HT-29 (cell line): ENCODE measurements around the gene FOXQ1. TPM values are rescaled to one million over a fixed set of nuclear protein-coding genes. Genes with fewer than 3 reads are reported as not detected.
A peak's percentile ranks its signal among the peaks of the same experiment; 100 is the strongest.

Source experiments
- DNase-seq: peaks from one replicate; pipeline ENCODE4 v3.0.0-alpha.2; 2015; ENCODE audit warnings: low spot score
- total RNA-seq: library from RNA; depleted of rRNA; stranded (reverse); fragments of >200 nt; shearing (Covaris generic); gene quantifications from 2 replicates; pipeline ENCODE4 v1.2.3, GENCODE V29; 2014; rRNA removed

FOXQ1 gene
- total RNA-seq = 108 and 112 TPM in 2 replicates

GRCh38 chr6:1311400-1312202, at the start of gene FOXQ1:
Gene FOXQ1, plus strand, starts transcription at chr6:1312098. Its CDS starts 607 bp downstream, at chr6:1312705.
- DNase-seq = peak; percentile 97

- no peak for DNase-seq
Measured at GRCh38 chr6:1262704-1263038, 49.2 kb upstream of the FOXQ1 start.

- peak; percentile 19 for DNase-seq
Measured at GRCh38 chr6:1263039-1263849, 48.7 kb upstream of the FOXQ1 start.

- no peak for DNase-seq
Measured at GRCh38 chr6:1263850-1264377, 48.0 kb upstream of the FOXQ1 start.

- DNase-seq = peak; percentile 16
Measured at GRCh38 chr6:1264619-1265445, 47.1 kb upstream of the FOXQ1 start.

- no peak for DNase-seq
Measured at GRCh38 chr6:1266686-1267056, 45.2 kb upstream of the FOXQ1 start.

GRCh38 chr6:1267057-1267732, 44.7 kb upstream of the FOXQ1 start:
- DNase-seq = peak; percentile 73

- peak; percentile 74 for DNase-seq
Measured at GRCh38 chr6:1267790-1268762, 43.8 kb upstream of the FOXQ1 start.

GRCh38 chr6:1271071-1271763, 40.7 kb upstream of the FOXQ1 start:
- DNase-seq = no peak

- no peak for DNase-seq
Measured at GRCh38 chr6:1278061-1278720, 33.7 kb upstream of the FOXQ1 start.

- no peak for DNase-seq
Measured at GRCh38 chr6:1279065-1279464, 32.8 kb upstream of the FOXQ1 start.

GRCh38 chr6:1280666-1281300, 31.1 kb upstream of the FOXQ1 start:
- DNase-seq = no peak

- DNase-seq = no peak
Measured at GRCh38 chr6:1281746-1282145, 30.2 kb upstream of the FOXQ1 start.

- no peak for DNase-seq
Measured at GRCh38 chr6:1283501-1283900, 28.4 kb upstream of the FOXQ1 start.

- no peak for DNase-seq
Measured at GRCh38 chr6:1285556-1285955, 26.3 kb upstream of the FOXQ1 start.

GRCh38 chr6:1285956-1286355, 25.9 kb upstream of the FOXQ1 start:
- DNase-seq = no peak

GRCh38 chr6:1287103-1287591, 24.8 kb upstream of the FOXQ1 start:
- peak; percentile 90 for DNase-seq

GRCh38 chr6:1290086-1290485, 21.8 kb upstream of the FOXQ1 start:
- DNase-seq = no peak
